PFSK-1 (cell line): ENCODE measurements around the gene ITGA7.

Source experiments
- FOXP2 ChIP-seq: optimal IDR thresholded peaks from 2 replicates; pipeline ENCODE3; 2011; ENCODE audit warnings: borderline replicate concordance, control low read depth, inconsistent platforms; ENCODE audit not compliant: insufficient read depth; ENCODE audit errors: extremely low read length, extremely low read depth
- POLR2AphosphoS5 ChIP-seq: IDR thresholded peaks from 2 replicates; pipeline ENCODE4 v1.6.1; 2012; ENCODE audit warnings: low read depth, mild to moderate bottlenecking, control low read depth, low read length, moderate library complexity
- SIN3A ChIP-seq: IDR thresholded peaks from 2 replicates; pipeline ENCODE4 v1.6.1; 2012; ENCODE audit warnings: mild to moderate bottlenecking, low read length, moderate library complexity, borderline replicate concordance; ENCODE audit not compliant: insufficient read depth
- TAF1 ChIP-seq: IDR thresholded peaks from 2 replicates; pipeline ENCODE4 v1.6.1; 2012; ENCODE audit warnings: low read length, control low read depth, borderline replicate concordance; ENCODE audit not compliant: insufficient read depth
- TF ChIP-seq, protein P1 (sequence below), 2 experiments: IDR thresholded peaks; 2 replicates each; pipeline versions ENCODE4 v1.6.1 to v1.8.0; 2011 to 2012; ENCODE audit warnings: low read depth in 2 of 2, low read length in 2 of 2, control low read depth in 1 of 2, inconsistent platforms in 1 of 2, mild to moderate bottlenecking in 1 of 2, moderate library complexity in 1 of 2; ENCODE audit not compliant: insufficient read depth in 1 of 2

Gene ITGA7

GRCh38 chr12:55693323-55694187, 14.1 kb downstream of the ITGA7 start:
- TF ChIP-seq SIN3A (no peak), FOXP2 (no peak), TAF1 (no peak), POLR2AphosphoS5 (no peak)
- TF ChIP-seq, protein P1, sequence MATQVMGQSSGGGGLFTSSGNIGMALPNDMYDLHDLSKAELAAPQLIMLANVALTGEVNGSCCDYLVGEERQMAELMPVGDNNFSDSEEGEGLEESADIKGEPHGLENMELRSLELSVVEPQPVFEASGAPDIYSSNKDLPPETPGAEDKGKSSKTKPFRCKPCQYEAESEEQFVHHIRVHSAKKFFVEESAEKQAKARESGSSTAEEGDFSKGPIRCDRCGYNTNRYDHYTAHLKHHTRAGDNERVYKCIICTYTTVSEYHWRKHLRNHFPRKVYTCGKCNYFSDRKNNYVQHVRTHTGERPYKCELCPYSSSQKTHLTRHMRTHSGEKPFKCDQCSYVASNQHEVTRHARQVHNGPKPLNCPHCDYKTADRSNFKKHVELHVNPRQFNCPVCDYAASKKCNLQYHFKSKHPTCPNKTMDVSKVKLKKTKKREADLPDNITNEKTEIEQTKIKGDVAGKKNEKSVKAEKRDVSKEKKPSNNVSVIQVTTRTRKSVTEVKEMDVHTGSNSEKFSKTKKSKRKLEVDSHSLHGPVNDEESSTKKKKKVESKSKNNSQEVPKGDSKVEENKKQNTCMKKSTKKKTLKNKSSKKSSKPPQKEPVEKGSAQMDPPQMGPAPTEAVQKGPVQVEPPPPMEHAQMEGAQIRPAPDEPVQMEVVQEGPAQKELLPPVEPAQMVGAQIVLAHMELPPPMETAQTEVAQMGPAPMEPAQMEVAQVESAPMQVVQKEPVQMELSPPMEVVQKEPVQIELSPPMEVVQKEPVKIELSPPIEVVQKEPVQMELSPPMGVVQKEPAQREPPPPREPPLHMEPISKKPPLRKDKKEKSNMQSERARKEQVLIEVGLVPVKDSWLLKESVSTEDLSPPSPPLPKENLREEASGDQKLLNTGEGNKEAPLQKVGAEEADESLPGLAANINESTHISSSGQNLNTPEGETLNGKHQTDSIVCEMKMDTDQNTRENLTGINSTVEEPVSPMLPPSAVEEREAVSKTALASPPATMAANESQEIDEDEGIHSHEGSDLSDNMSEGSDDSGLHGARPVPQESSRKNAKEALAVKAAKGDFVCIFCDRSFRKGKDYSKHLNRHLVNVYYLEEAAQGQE (IDR thresholded peaks at IDR 0.05; ENCODE audit: insufficient read depth in 1 of 2, low read depth in 2 of 2, low read length in 2 of 2), result no peak

DNA sequence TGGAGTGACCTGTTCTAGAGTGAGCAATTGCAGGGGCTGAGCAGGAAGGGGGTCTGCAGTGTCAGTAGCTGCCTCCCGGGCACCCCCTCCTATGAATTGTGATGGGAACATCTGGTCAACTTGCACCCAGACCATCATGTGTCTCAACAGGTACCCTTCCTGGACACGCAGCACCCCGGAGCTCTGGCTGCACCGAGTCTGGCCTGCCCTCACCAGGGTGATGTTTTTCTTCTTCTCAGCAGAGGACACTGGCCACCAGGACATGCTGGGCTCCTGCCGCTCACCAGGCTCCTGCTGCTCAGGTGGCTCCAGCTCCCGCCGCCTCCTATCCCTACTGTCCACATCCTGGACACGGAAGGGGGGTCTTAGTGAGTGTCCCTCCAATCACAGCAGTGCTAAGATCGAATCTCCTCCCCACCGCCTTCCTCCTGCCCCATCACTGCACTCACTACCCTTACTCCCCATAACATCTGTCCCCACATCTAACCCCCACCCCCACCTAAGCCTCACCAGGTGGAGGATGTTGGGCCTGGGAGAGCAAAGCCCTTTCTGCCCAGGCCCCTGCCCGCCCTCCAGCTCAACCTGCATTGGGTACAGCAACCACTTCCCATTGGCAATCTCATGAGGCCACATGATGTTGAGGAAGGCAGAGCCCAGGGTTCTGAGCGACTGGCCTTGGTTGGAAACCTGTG, 14.9 kb downstream of the ITGA7 start:
- TF ChIP-seq SIN3A, result no peak
- TF ChIP-seq POLR2AphosphoS5, result no peak
- TF ChIP-seq TAF1, result no peak
- no peak for TF ChIP-seq FOXP2
- TF ChIP-seq, protein P1 (IDR thresholded peaks at IDR 0.05; ENCODE audit: insufficient read depth in 1 of 2, low read depth in 2 of 2, low read length in 2 of 2), result no peak

- TF ChIP-seq FOXP2 (no peak), SIN3A (no peak), POLR2AphosphoS5 (no peak), TAF1 (no peak)
- TF ChIP-seq, protein P1 (IDR thresholded peaks at IDR 0.05; ENCODE audit: insufficient read depth in 1 of 2, low read depth in 2 of 2, low read length in 2 of 2), result no peak
Measured at GRCh38 chr12:55688716-55689655, 18.7 kb downstream of the ITGA7 start.

GRCh38 chr12:55687746-55688145, 20.0 kb downstream of the ITGA7 start:
- TF ChIP-seq SIN3A, result no peak

DNA sequence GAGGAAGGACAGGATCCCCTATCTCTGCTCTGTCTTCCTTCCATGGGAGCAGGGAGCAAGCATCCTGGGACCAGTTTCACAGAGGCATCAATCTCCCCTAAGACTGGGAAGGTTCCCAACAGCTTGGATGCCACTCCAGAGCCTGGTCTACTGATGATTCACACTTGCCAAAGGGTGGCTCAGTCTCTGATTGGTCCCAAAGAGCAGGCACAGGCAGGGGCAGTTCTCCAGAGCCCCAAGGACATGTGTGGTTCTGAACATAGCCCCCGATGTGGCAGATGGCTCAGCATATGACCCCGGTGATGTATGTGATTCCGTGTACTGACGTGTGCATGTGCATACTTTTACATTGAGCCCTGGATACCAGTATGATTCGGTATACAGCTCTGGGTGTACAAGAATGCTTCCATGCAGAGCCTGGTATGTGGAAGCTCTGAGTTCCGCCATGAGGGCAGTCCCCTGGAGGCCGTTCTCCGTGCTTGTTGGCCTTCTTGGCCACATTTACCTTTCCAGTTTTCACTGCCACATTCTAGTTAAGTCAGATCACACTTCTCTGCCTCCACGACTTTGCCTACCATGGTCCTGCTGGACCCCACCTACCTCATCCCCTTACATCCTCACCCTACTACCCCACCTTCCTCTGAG, 21.2 kb downstream of the ITGA7 start:
- TF ChIP-seq SIN3A, result no peak
- TF ChIP-seq, protein P1 (IDR thresholded peaks at IDR 0.05; ENCODE audit: insufficient read depth in 1 of 2, low read depth in 2 of 2, low read length in 2 of 2), result no peak
- TF ChIP-seq FOXP2, result no peak
- TF ChIP-seq TAF1, result no peak
- TF ChIP-seq POLR2AphosphoS5, result no peak
